Calu3 (cell line): ENCODE data around the gene DOCK11. TPM values are rescaled to one million over a fixed set of nuclear protein-coding genes. Genes with fewer than 3 reads are reported as not detected.

ENCODE experiments used
- Bru-seq: library from RNA; stranded (reverse); fragments of 400-500 nt; gene quantifications from one replicate; lab custom pipeline; 2021; lab: Mats Ljungman, UMichigan
- BruChase-seq, 2 experiments: library from RNA; stranded (reverse); fragments of 400-500 nt; gene quantifications; one replicate each; lab custom pipeline; 2021; lab: Mats Ljungman, UMichigan
- BruUV-seq: library from RNA; stranded (reverse); fragments of 400-500 nt; replicated peaks from 2 replicates; lab custom pipeline; 2021; lab: Mats Ljungman, UMichigan
- CTCF ChIA-PET: fragments of 300-600 bp; sonication (Branson Sonifier 250); formaldehyde crosslinking; loops from one replicate; lab custom pipeline; 2022; ENCODE audit warnings: antibody characterized with exemption; lab: Charles Lee
- DNase-seq: peaks from one replicate; pipeline ENCODE4 v3.0.0; 2022
- H3K27ac Mint-ChIP-seq: one replicate; pipeline ENCODE4 v1.8.0; 2022; ENCODE audit warnings: mixed read lengths; ENCODE audit not compliant: unreplicated experiment
- H3K27me3 Mint-ChIP-seq: one replicate; pipeline ENCODE4 v1.8.0; 2022; ENCODE audit warnings: mixed read lengths; ENCODE audit not compliant: unreplicated experiment
- H3K36me3 Mint-ChIP-seq: one replicate; pipeline ENCODE4 v1.8.0; 2022; ENCODE audit warnings: mild to moderate bottlenecking, moderate library complexity, mixed read lengths; ENCODE audit not compliant: insufficient read depth, unreplicated experiment
- H3K4me1 Mint-ChIP-seq: one replicate; pipeline ENCODE4 v1.8.0; 2022; ENCODE audit warnings: mild to moderate bottlenecking, low read depth, mixed read lengths; ENCODE audit not compliant: unreplicated experiment
- H3K4me3 Mint-ChIP-seq: one replicate; pipeline ENCODE4 v1.8.0; 2022; ENCODE audit warnings: mild to moderate bottlenecking, low read depth, moderate library complexity, mixed read lengths; ENCODE audit not compliant: unreplicated experiment
- H3K9me3 Mint-ChIP-seq: one replicate; pipeline ENCODE4 v1.8.0; 2022; ENCODE audit warnings: low read depth, mixed read lengths; ENCODE audit not compliant: unreplicated experiment
- CTCF ChIP-seq: fragments of 200-600 bp; IDR thresholded peaks from one replicate; pipeline ENCODE4 v1.8.0; 2022; ENCODE audit warnings: antibody characterized with exemption; ENCODE audit not compliant: unreplicated experiment
- intact Hi-C: fragments of 100-400 bp; cut with micrococcal nuclease; formaldehyde crosslinking; loops from one replicate; pipeline ENCODE4 v1.10.0; 2022; ENCODE audit not compliant: unreplicated experiment
- long read RNA-seq: library from polyadenylated mRNA; stranded (forward); transcript quantifications from one replicate; pipeline ENCODE4 v2.0.0, GENCODE V29; 2022
- total RNA-seq: library from RNA; stranded (reverse); gene quantifications from 2 replicates; pipeline ENCODE4 v1.2.3, GENCODE V29; 2022

DOCK11 gene
- 1.4 and 1.9 TPM in 2 replicates for total RNA-seq
- percentile 30 among the genes with signal in this experiment for Bru-seq, nascent RNA
- percentile 24 among the genes with signal in this experiment for BruChase-seq, experiment 1, labeled RNA remaining after a 6-hour chase
- percentile 24 among the genes with signal in this experiment for BruChase-seq, experiment 2, labeled RNA remaining after a 2-hour chase
- long read RNA-seq = 0 reads

DNA sequence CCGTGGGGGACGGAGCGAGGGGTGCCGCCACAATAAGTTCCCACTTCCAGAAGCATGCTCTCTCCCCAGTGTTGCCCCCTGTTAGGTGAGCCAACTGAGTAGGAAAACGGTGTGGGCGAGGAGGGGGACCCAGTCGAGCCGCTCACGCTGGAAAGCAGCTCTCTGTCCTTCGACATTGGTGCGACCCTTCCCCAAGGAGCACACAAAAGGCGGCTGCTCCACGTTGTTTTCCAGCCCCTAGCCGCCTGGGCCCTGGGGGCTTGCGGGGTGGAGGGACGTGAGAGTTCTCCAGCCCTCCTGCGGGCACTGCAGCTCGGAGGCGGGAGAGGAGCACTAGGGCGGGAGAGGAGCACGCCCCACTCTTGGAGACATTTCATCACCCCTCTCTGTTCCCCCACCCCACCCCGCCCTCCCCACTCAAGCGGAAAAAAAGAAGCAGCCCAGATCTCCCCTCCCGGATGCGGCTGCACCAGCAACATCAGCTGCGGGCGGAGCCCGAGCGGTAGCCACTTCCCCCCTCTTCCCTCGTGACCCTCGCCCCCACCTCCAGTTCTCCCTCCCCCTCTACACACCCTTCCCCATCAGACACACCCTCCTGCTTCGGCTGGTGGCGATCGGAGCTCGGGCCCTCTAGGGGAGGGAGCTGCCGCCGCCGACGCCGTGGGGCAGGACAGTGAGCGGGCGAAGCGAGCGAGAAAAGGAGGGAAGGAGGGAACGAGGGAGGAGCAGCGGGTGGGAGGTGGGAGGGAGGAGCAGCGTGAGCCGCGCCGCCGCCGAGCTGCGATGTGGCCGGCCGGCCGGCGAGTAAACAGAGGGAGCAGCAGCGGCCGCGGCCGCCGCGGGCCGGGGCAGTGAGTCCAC is at the start of gene DOCK11:
Gene DOCK11 (plus strand): TSS at position 755 of the 861 bp plus-strand sequence. CDS start 157 bp downstream, outside the sequence.
- Mint-ChIP-seq H3K27me3 (peaks cover 27% of the 10 kb centered on the region), H3K4me3 (peak within 1 kb of the TSS; percentile 72), H3K4me1 (peaks cover 11% of the 10 kb centered on the region), H3K36me3 (peaks cover 11% of the 10 kb centered on the region), H3K9me3 (no peaks in the 10 kb centered on the region), H3K27ac (no peak within 1 kb of the TSS)
- TF ChIP-seq CTCF = no peak
- CTCF ChIA-PET = no interaction called here
- BruUV-seq = no TSS peak
- intact Hi-C loops = no loop called here
- DNase-seq = peak; percentile 54

DNA sequence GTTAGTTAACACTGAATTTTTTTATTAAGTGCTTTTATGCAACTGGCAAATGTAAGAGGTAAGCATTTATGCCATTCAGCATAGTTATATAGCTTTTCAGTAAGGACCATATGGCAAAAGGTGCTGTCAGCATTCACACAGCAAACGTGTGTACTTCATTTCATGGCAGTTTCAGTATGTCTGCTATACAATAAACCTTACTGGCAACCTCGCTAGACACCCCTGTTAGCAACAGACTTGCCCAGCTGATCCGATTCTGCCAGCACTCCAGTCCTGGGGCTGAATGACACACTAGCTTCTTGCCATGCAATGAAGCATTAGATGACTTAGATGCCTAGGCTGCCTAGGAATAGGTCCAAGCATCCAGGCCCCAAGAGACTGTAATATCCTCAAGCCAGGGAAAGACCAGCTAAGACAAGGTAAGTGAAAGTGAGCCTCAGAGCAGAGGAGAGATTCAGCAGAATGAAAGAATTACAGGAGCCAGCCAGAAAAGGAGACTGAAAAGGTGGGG is 47.3 kb upstream of the DOCK11 start:
- no peaks in the 10 kb centered on the region for H3K4me1 Mint-ChIP-seq
- H3K36me3 Mint-ChIP-seq = peaks cover 11% of the 10 kb centered on the region
- no peak overlapping the region for H3K27ac Mint-ChIP-seq
- no peak for TF ChIP-seq CTCF
- CTCF ChIA-PET = no interaction called here
- no TSS peak for BruUV-seq
- no peak overlapping the region for H3K4me3 Mint-ChIP-seq
- no peaks in the 10 kb centered on the region for H3K27me3 Mint-ChIP-seq
- no peaks in the 10 kb centered on the region for H3K9me3 Mint-ChIP-seq
- intact Hi-C loops = no loop called here
- DNase-seq = no peak

DNA sequence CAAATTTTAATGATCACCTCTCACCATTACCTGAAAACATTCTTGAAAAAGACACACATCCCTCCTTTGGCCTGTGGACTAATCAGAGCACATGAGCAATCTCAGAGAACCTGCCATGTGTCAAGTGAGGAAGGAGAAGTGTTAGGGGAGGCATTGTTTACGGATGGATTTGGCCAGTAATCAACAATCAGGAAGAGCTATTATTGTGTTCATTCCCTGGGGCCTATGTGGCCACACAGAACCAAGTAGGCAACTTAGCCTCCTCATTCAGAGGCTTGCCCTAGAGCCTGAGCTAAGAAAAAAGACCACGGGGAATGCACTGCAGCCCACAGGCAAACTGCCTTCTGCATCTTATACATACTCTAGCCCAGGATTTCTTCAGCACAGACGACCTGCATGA is 40.6 kb upstream of the DOCK11 start:
- no TSS peak for BruUV-seq
- no peaks in the 10 kb centered on the region for H3K27me3 Mint-ChIP-seq
- no peak for DNase-seq
- no peaks in the 10 kb centered on the region for H3K4me1 Mint-ChIP-seq
- intact Hi-C loops = loop anchor here (5.0 to 10.0 kb wide), 2 partner anchors 82 to 350 kb away; no protein-coding TSS in a partner anchor
- no peak overlapping the region for H3K4me3 Mint-ChIP-seq
- H3K36me3 Mint-ChIP-seq = no peaks in the 10 kb centered on the region
- no peak overlapping the region for H3K27ac Mint-ChIP-seq
- TF ChIP-seq CTCF = no peak
- H3K9me3 Mint-ChIP-seq = no peaks in the 10 kb centered on the region
- CTCF ChIA-PET = no interaction called here

DNA sequence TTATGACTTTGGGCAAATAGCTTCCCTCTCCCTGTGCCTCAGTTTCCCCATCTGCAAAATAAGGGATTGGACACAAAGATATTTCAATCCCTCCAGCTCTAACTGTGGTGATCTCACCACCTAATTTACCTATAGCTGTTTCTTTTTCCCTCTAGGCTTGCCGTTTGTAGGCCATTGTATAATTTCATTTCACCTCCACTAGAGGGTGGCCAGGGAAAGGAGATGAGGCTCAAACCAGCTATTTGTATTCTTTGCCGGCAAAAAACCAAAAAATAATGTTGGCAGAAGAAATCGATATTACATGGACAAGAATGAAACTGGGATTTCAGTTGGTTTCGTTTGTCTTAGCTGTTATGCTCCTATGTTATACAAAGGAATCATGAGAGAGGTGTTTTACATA is 36.1 kb upstream of the DOCK11 start:
- peak; percentile 30 for TF ChIP-seq CTCF
- Mint-ChIP-seq H3K27me3 (no peaks in the 10 kb centered on the region), H3K9me3 (no peaks in the 10 kb centered on the region), H3K36me3 (no peaks in the 10 kb centered on the region), H3K4me1 (no peaks in the 10 kb centered on the region), H3K27ac (no peak overlapping the region), H3K4me3 (no peak overlapping the region)
- BruUV-seq = no TSS peak
- intact Hi-C loops = loop anchor here (1.0 to 10.0 kb wide), 3 partner anchors 78 to 345 kb away; no protein-coding TSS in a partner anchor
- CTCF ChIA-PET = interaction anchor here (0.6 to 2.2 kb wide), 3 partner anchors 142 to 172 kb away, joined by 3 to 48 read pairs (median 3); no protein-coding TSS in a partner anchor
- DNase-seq = peak; percentile 32
